GM12875 (cell line): Measurements from ENCODE around the gene DMAC1.

Experiments used
- H3K4me3 ChIP-seq: one replicate; pipeline ENCODE4 v1.5.1; 2011; ENCODE audit warnings: low read depth, low read length, control low read depth
- TF ChIP-seq, protein P1 (sequence below): IDR thresholded peaks from 2 replicates; pipeline ENCODE4 v1.5.1; 2011; ENCODE audit warnings: low read depth, mild to moderate bottlenecking, control low read depth, inconsistent platforms, low read length, moderate library complexity, borderline replicate concordance; ENCODE audit not compliant: insufficient read depth

DMAC1 gene

DNA sequence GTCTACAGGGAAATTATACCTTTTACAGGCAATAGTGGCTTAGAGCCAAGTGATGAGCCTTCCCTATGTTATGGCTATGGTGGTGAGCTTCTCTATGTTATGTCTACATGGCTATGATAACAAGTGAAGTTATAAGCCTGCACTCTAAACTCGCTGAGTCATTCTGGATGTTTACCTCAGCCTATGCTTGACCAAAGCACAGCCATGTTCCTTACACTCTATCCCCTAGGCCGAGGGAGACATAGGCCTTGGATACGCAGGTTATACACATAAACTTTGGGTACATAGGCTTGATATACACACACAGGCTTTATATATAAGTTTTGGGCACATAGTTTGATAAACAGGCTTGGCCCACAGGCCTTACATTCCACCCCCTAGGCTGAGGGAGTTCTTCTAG lies 13.8 kb downstream of the DMAC1 start:
- TF ChIP-seq, protein P1, sequence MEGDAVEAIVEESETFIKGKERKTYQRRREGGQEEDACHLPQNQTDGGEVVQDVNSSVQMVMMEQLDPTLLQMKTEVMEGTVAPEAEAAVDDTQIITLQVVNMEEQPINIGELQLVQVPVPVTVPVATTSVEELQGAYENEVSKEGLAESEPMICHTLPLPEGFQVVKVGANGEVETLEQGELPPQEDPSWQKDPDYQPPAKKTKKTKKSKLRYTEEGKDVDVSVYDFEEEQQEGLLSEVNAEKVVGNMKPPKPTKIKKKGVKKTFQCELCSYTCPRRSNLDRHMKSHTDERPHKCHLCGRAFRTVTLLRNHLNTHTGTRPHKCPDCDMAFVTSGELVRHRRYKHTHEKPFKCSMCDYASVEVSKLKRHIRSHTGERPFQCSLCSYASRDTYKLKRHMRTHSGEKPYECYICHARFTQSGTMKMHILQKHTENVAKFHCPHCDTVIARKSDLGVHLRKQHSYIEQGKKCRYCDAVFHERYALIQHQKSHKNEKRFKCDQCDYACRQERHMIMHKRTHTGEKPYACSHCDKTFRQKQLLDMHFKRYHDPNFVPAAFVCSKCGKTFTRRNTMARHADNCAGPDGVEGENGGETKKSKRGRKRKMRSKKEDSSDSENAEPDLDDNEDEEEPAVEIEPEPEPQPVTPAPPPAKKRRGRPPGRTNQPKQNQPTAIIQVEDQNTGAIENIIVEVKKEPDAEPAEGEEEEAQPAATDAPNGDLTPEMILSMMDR: no peak
- no peak overlapping the region for H3K4me3 ChIP-seq

DNA sequence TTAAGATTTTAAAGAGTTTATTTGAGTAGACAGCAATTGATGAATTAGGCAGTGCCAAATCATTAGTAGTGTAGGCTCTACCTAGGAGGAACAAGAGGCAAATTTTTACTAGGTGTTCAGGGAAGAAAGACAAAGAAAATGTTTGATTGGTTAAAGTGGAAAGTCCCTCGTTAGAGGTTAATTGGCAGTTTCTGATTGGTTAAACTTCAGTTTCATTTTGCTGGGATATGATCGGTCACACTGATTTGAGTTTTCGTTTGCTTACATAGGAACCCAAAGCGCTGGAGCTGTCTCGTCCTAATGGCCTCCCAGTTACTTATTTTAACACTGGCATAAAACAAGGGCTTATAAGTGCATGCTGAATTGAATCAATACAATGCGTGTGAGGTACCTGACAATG lies 15.1 kb downstream of the DMAC1 start:
- TF ChIP-seq, protein P1: no peak
- H3K4me3 ChIP-seq: no peak overlapping the region

DNA sequence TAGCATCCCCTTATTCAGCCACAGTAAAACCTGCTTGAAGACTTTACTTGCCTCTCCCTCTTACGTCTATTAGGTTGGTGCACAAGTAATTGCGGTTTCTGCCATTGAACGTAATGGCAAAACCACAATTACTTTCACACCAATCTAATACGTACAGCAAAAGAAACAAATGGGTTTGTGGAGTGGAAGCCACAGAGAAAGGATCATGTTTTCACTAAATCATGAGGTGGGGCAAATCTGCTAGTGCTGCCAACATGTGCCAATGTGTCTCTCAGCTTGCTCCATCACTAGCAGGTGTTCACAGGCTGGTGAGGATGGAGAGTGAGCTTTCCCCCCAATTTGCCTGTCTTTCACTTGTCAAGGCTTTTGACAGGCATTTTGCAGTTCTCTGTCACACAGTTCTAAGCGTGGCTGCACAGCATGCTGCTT lies 15.9 kb downstream of the DMAC1 start:
- TF ChIP-seq, protein P1: no peak
- H3K4me3 ChIP-seq: no peak overlapping the region

DNA sequence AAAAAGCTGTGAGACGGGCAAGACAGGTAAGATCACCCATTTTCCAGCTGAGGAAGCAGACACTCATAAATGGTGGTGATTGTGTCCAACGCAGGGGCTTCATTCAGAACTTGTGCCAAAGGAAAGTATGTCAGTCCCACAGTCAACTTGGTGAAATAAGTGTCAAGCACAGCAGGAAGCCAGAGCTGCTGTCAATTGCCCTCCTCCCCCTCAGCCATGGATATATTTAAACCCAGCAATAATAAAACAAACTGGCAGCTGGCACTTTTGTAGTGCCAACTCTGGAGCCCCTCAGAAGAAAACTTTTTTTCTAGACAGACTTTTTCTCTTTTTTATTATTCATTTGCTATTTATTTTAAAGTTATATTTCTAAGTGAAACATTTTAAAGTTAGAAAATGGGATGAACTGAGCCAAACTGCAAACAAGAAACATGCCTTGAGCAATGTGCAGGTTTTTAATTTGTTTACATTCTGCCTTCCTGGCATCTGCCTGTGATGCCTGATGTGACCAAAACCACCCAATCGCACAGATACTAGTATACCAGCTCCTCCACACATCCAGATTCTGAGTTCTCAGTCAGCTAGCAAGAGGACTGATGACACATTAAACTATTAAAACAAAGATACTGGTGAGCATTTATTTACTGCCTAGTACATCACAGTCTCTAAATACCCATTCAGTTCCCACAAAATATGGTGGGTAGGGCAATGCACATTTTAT lies 17.0 kb downstream of the DMAC1 start:
- TF ChIP-seq, protein P1: no peak

DNA sequence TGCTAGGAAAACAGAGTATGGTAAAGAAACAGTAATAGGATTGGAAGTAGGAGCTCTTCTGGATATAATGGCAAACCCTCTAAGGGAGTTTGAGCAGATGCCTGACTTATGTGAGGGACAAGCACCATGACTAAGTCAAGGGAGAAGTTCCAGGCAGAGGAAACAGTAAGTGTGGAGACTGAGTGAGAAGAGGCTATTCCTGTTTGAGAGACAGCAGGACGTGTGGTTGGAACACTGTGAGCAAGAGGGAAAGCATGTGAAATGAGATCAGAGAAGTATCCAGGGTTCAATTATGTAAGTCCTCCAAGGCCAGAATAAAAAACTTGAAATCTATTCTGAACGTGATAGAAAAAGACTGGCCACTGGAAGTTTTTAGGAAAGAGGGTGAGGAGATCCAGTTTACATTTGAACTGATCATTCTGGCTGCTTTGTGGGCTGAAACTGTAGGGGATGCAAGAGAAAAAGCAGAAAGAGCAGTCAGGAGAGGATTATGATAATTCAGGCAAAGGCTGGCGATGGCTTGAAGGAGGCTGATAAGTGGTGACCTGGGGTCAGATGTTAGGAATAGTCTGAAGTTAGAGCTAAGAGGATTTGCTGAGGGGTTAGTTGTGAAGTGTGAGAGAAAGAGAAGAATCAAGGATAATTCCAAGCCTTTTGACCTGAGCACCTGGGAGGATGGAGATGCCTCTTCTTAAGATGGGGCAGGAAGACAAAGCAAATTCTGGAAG lies 19.2 kb downstream of the DMAC1 start:
- TF ChIP-seq, protein P1: no peak
- H3K4me3 ChIP-seq: no peak overlapping the region

More for the DNA sequence above, 17.0 kb downstream of the DMAC1 start:
- no peak overlapping the region for H3K4me3 ChIP-seq

DNA sequence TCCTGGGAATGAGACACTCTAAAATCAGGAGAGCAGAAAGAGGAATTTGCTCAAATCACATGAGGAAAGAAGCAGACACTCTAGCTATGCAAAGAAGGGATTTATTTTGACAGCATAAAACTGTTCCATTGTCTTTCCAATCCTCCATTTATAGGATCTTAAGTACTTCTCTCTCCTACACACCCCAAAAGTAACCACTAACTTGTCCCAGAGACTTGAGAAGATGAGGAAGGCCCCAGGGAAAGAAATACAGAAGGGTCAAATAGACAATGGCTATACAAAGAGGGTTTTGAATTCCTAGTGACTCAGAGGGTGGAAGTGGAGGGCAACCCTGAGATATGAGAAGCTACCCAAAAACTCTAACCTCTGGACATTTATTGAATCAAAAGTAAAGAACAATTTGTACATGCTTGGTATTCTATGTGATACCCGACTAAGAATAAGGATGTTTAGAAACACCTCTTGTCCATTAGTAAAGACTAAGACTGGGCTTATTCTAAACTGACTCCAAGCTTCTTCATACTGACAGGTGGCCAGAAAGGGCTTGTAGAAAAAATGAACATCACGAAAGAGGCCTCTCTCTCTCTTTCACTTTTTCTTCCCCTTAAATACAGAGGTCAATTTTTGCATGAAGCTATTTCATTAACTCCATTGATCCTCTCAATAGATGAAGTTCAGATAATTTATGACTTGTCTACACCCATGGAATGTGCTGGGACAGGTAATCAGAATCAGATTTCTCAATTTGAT lies 20.6 kb downstream of the DMAC1 start:
- TF ChIP-seq, protein P1: no peak
- no peak overlapping the region for H3K4me3 ChIP-seq
